Progenitor cell of endocrine pancreas (in vitro differentiated cells): ENCODE results near the gene MED16. TPM values are rescaled to one million over a fixed set of nuclear protein-coding genes. Genes with fewer than 3 reads are reported as not detected.
"Not testable (repeated sequence)": the region's sequence is repeated elsewhere in the genome, so short reads cannot be mapped to it uniquely, and the experiment has no call there.

ENCODE experiments used
- DNase-seq: peaks from one replicate; pipeline ENCODE4 v3.0.0; 2021; ENCODE audit warnings: low spot score; ENCODE audit not compliant: unreplicated experiment
- H3K27ac Mint-ChIP-seq: 2 replicates; pipeline ENCODE4 v1.8.0; 2021; ENCODE audit warnings: mild to moderate bottlenecking, moderate library complexity, mixed read lengths
- H3K27me3 Mint-ChIP-seq: 2 replicates; pipeline ENCODE4 v1.8.0; 2021; ENCODE audit warnings: mixed read lengths
- H3K36me3 Mint-ChIP-seq: 2 replicates; pipeline ENCODE4 v1.8.0; 2022; ENCODE audit warnings: mixed read lengths; ENCODE audit not compliant: insufficient read depth
- H3K4me1 Mint-ChIP-seq: 2 replicates; pipeline ENCODE4 v1.8.0; 2021; ENCODE audit warnings: low read depth, mixed read lengths
- H3K4me3 Mint-ChIP-seq: 2 replicates; pipeline ENCODE4 v1.8.0; 2021; ENCODE audit warnings: low read depth, mild to moderate bottlenecking, moderate library complexity, mixed read lengths
- H3K9me3 Mint-ChIP-seq: 2 replicates; pipeline ENCODE4 v1.8.0; 2021; ENCODE audit warnings: low read depth, mixed read lengths
- CTCF ChIP-seq: fragments of 200-600 bp; sonication (generic); IDR thresholded peaks from one replicate; pipeline ENCODE4 v1.5.0; 2021; ENCODE audit warnings: antibody characterized with exemption, mild to moderate bottlenecking; ENCODE audit not compliant: unreplicated experiment
- total RNA-seq: library from RNA; stranded (reverse); gene quantifications from 2 replicates; pipeline ENCODE4 v1.2.1, GENCODE V29; 2021

Gene MED16
- total RNA-seq, 1 donor from 2014 or later, result 87.2 TPM

DNA sequence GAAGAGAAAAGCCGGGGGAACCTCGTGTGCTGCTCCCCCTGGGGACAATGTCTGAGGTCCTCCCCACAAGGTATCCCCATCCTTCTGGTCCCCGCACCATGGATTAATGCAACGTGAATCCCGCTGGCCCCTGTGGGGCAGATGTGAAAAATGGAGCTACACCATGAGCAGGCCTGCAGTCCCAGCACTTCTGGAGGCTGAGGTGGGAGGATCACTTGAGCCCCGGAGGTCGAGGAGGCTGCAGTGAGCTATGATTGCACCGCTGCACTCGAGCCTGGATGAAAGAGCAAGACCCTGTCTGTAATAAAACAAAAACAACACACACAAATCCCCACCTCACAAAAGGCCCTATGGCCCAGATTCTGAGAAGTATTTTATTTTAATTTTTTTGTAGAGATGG, 34.7 kb downstream of the MED16 start:
- no peaks in the 10 kb centered on the region for H3K9me3 Mint-ChIP-seq
- no peaks in the 10 kb centered on the region for H3K36me3 Mint-ChIP-seq
- no peak for TF ChIP-seq CTCF
- no peaks in the 10 kb centered on the region for H3K4me1 Mint-ChIP-seq
- H3K27ac Mint-ChIP-seq, result no peak overlapping the region
- no peak overlapping the region for H3K4me3 Mint-ChIP-seq
- no peak for DNase-seq
- H3K27me3 Mint-ChIP-seq, result peaks cover 18% of the 10 kb centered on the region

GRCh38 chr19:855566-856120, 37.3 kb downstream of the MED16 start:
- no peak overlapping the region for H3K27ac Mint-ChIP-seq
- no peaks in the 10 kb centered on the region for H3K4me1 Mint-ChIP-seq
- H3K9me3 Mint-ChIP-seq, result no peaks in the 10 kb centered on the region
- peaks cover 11% of the 10 kb centered on the region for H3K27me3 Mint-ChIP-seq
- DNase-seq, result no peak
- no peak overlapping the region for H3K4me3 Mint-ChIP-seq
- no peaks in the 10 kb centered on the region for H3K36me3 Mint-ChIP-seq
- TF ChIP-seq CTCF, result no peak

DNA sequence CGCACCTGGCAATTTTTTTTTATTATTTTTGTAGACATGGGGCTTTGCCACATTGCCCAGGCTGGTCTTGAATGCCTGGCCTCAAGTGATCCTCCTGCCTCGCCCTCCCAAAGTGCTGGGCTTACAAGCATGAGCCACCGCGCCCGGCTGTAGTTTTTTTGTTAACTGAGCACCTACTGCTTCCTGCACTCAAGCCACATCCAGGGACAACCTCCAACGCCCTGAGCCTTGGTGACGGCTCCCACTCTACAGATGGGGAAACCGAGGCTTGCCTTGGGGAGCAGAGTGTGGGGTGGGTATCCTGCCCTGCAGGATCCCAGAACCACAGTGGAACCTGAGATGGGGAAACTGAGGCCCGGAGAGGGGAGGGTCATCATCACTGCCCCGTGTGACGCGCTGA, 37.8 kb downstream of the MED16 start:
- Mint-ChIP-seq H3K4me3 (no peak overlapping the region), H3K9me3 (no peaks in the 10 kb centered on the region), H3K27ac (no peak overlapping the region), H3K36me3 (no peaks in the 10 kb centered on the region), H3K4me1 (no peaks in the 10 kb centered on the region), H3K27me3 (peaks cover 11% of the 10 kb centered on the region)
- no peak for TF ChIP-seq CTCF
- DNase-seq, result no peak

GRCh38 chr19:854549-854948, 38.4 kb downstream of the MED16 start:
- H3K36me3 Mint-ChIP-seq, result no peaks in the 10 kb centered on the region
- no peak overlapping the region for H3K27ac Mint-ChIP-seq
- DNase-seq, result no peak
- H3K4me3 Mint-ChIP-seq, result no peak overlapping the region
- peaks cover 6% of the 10 kb centered on the region for H3K27me3 Mint-ChIP-seq
- H3K9me3 Mint-ChIP-seq, result no peaks in the 10 kb centered on the region
- no peak for TF ChIP-seq CTCF
- no peaks in the 10 kb centered on the region for H3K4me1 Mint-ChIP-seq

DNA sequence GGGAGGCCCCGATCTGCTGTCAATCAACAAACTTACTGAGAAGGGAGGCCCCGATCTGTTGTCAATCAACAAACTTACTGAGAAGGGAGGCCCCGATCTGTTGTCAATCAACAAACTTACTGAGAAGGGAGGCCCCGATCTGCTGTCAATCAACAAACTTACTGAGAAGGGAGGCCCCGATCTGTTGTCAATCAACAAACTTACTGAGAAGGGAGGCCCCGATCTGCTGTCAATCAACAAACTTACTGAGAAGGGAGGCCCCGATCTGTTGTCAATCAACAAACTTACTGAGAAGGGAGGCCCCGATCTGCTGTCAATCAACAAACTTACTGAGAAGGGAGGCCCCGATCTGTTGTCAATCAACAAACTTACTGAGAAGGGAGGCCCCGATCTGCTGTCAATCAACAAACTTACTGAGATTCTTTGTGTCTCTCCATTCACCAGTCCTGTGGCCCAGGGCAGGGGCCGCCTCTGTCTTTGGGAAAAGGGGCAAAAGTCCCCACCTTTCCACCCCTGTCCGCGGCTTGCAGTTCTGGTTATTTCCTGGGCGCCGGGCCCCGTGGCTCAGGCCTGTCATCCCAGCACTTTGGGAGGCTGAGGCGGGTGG, 39.3 kb downstream of the MED16 start:
- H3K27ac Mint-ChIP-seq, H3K9me3 Mint-ChIP-seq, H3K27me3 Mint-ChIP-seq, H3K36me3 Mint-ChIP-seq, H3K4me3 Mint-ChIP-seq, DNase-seq, H3K4me1 Mint-ChIP-seq: not testable (repeated sequence)

DNA sequence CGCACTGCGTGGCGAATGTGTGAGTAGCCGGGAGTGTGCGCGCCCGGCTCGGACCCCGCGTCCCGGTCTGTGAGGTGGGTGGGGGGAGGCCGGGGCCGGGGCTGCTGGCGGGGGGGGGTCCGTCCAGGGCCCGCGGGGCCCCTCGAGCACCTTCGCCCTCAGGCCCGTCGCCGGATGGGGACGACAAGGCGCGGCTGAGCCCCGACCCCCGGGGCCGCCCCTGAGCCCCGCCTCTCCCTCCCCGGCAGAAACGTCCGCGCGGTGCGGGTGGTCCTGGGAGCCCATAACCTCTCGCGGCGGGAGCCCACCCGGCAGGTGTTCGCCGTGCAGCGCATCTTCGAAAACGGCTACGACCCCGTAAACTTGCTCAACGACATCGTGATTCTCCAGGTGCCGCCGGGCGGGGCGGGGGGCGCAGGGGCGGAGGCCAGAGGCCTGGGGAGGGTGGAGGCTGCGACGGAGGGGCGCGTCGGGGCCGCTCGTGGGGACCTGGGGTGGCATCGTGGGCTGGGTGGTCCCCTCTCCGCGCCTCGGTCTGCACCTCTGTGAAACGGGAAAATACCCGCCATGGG, 39.9 kb downstream of the MED16 start:
- DNase-seq, result no peak
- TF ChIP-seq CTCF, result no peak
- no peak overlapping the region for H3K4me3 Mint-ChIP-seq
- no peaks in the 10 kb centered on the region for H3K36me3 Mint-ChIP-seq
- no peak overlapping the region for H3K27ac Mint-ChIP-seq
- H3K9me3 Mint-ChIP-seq, result no peaks in the 10 kb centered on the region
- no peaks in the 10 kb centered on the region for H3K4me1 Mint-ChIP-seq
- no peaks in the 10 kb centered on the region for H3K27me3 Mint-ChIP-seq
